NCI-H2227 (cell line): Measurements from ENCODE around the gene MEIS2.

Source experiments
- DNase-seq: peaks from one replicate; lab custom pipeline; 2025; ENCODE audit not compliant: unreplicated experiment; lab: John Stamatoyannopoulos, UW

MEIS2 gene

GRCh38 chr15:36938764-36939163, 161.6 kb downstream of the MEIS2 start:
- no peak for DNase-seq

- DNase-seq: no peak
These were observed 162.2 kb downstream of the MEIS2 start for GRCh38 chr15:36938131-36938530.

- DNase-seq: no peak
These were observed 163.7 kb downstream of the MEIS2 start for GRCh38 chr15:36936613-36937012.

- no peak for DNase-seq
These were observed 166.9 kb downstream of the MEIS2 start for GRCh38 chr15:36933255-36933990.

- DNase-seq: no peak
These were observed 168.3 kb downstream of the MEIS2 start for GRCh38 chr15:36932070-36932469.

- DNase-seq: no peak
These were observed 168.9 kb downstream of the MEIS2 start for GRCh38 chr15:36931434-36931833.

- peak; percentile 5 for DNase-seq
These were observed 173.9 kb downstream of the MEIS2 start for GRCh38 chr15:36926427-36926825.

- DNase-seq: no peak
These were observed 174.5 kb downstream of the MEIS2 start for GRCh38 chr15:36925653-36926426.

GRCh38 chr15:36925049-36925448, 175.3 kb downstream of the MEIS2 start:
- no peak for DNase-seq

GRCh38 chr15:36924034-36924433, 176.3 kb downstream of the MEIS2 start:
- DNase-seq: no peak

GRCh38 chr15:36921484-36922091, 178.8 kb downstream of the MEIS2 start:
- DNase-seq: peak; percentile 1

- no peak for DNase-seq
These were observed 182.7 kb downstream of the MEIS2 start for GRCh38 chr15:36917411-36918267.

GRCh38 chr15:36914960-36915808, 185.2 kb downstream of the MEIS2 start:
- peak; percentile 42 for DNase-seq

- DNase-seq: no peak
These were observed 185.9 kb downstream of the MEIS2 start for GRCh38 chr15:36914466-36914865.

GRCh38 chr15:36912311-36912712, 188.0 kb downstream of the MEIS2 start:
- DNase-seq: no peak

- peak; percentile 89 for DNase-seq
These were observed 188.9 kb downstream of the MEIS2 start for GRCh38 chr15:36911322-36911944.

GRCh38 chr15:36908991-36909390, 191.4 kb downstream of the MEIS2 start:
- no peak for DNase-seq

- DNase-seq: no peak
These were observed 193.1 kb downstream of the MEIS2 start for GRCh38 chr15:36907295-36907694.

- no peak for DNase-seq
These were observed 194.4 kb downstream of the MEIS2 start for GRCh38 chr15:36905908-36906307.

- DNase-seq: no peak
These were observed 195.6 kb downstream of the MEIS2 start for GRCh38 chr15:36904715-36905114.
